HEK293T (cell line): ENCODE data around the gene FNBP1L.

ENCODE experiments used
- CTCF ChIA-PET: fragments of 350-600 bp; formaldehyde crosslinking; extraction: SDS; loops from one replicate; lab custom pipeline; 2021; ENCODE audit warnings: antibody characterized with exemption, inconsistent platforms; lab: Yijun Ruan, JAX
- POLR2A ChIA-PET: fragments of 350-600 bp; formaldehyde crosslinking; extraction: SDS; loops from one replicate; lab custom pipeline; 2020; ENCODE audit warnings: antibody characterized with exemption, inconsistent platforms; lab: Yijun Ruan, JAX
- DNase-seq: peaks from one replicate; pipeline ENCODE4 v3.0.0; 2012; ENCODE audit warnings: mixed read lengths; ENCODE audit errors: extremely low spot score
- ARNT ChIP-seq: fragments of 450-650 bp; IDR thresholded peaks from 2 replicates; pipeline ENCODE4 v1.6.1; 2017; ENCODE audit warnings: mild to moderate bottlenecking
- BHLHE40 ChIP-seq: fragments of 450-650 bp; IDR thresholded peaks from 2 replicates; pipeline ENCODE4 v1.6.1; 2016; ENCODE audit warnings: mild to moderate bottlenecking, moderate library complexity, borderline replicate concordance
- CTBP1 ChIP-seq: fragments of 450-650 bp; IDR thresholded peaks from 2 replicates; pipeline ENCODE4 v1.6.1; 2016; ENCODE audit warnings: borderline replicate concordance
- ELF4 ChIP-seq: fragments of 450-650 bp; IDR thresholded peaks from 2 replicates; pipeline ENCODE4 v1.6.1; 2017; ENCODE audit warnings: antibody characterized with exemption
- FOXA1 ChIP-seq: fragments of 450-650 bp; IDR thresholded peaks from 2 replicates; pipeline ENCODE4 v1.6.1; 2016; ENCODE audit warnings: mild to moderate bottlenecking
- FOXK2 ChIP-seq: fragments of 450-650 bp; IDR thresholded peaks from 2 replicates; pipeline ENCODE4 v1.6.1; 2016; ENCODE audit warnings: mild to moderate bottlenecking
- FOXM1 ChIP-seq: fragments of 450-650 bp; IDR thresholded peaks from 2 replicates; pipeline ENCODE4 v1.6.1; 2017; ENCODE audit warnings: mild to moderate bottlenecking, borderline replicate concordance
- HDGF ChIP-seq: fragments of 450-650 bp; IDR thresholded peaks from 2 replicates; pipeline ENCODE4 v1.6.1; 2017; ENCODE audit warnings: antibody characterized with exemption, borderline replicate concordance
- L3MBTL2 ChIP-seq: fragments of 450-650 bp; conservative IDR thresholded peaks from 2 replicates; pipeline ENCODE4 v1.6.1; 2016; ENCODE audit warnings: mild to moderate bottlenecking
- LEF1 ChIP-seq: fragments of 450-650 bp; IDR thresholded peaks from 2 replicates; pipeline ENCODE4 v1.6.1; 2017; ENCODE audit warnings: mild to moderate bottlenecking, borderline replicate concordance
- NFRKB ChIP-seq: fragments of 450-650 bp; IDR thresholded peaks from 2 replicates; pipeline ENCODE4 v1.6.1; 2016; ENCODE audit warnings: mild to moderate bottlenecking, moderate library complexity
- SP1 ChIP-seq: fragments of 450-650 bp; IDR thresholded peaks from 2 replicates; pipeline ENCODE4 v1.6.1; 2017
- SUZ12 ChIP-seq: fragments of 450-650 bp; IDR thresholded peaks from 2 replicates; pipeline ENCODE4 v1.6.1; 2016; ENCODE audit warnings: mild to moderate bottlenecking
- TARDBP ChIP-seq: fragments of 450-650 bp; IDR thresholded peaks from 2 replicates; pipeline ENCODE4 v1.6.1; 2016
- ZNF384 ChIP-seq: fragments of 450-650 bp; IDR thresholded peaks from 2 replicates; pipeline ENCODE4 v1.6.1; 2016
- TF ChIP-seq, protein P1 (sequence below): fragments of 450-650 bp; IDR thresholded peaks from 2 replicates; pipeline ENCODE4 v1.6.1; 2016

The FNBP1L gene

DNA sequence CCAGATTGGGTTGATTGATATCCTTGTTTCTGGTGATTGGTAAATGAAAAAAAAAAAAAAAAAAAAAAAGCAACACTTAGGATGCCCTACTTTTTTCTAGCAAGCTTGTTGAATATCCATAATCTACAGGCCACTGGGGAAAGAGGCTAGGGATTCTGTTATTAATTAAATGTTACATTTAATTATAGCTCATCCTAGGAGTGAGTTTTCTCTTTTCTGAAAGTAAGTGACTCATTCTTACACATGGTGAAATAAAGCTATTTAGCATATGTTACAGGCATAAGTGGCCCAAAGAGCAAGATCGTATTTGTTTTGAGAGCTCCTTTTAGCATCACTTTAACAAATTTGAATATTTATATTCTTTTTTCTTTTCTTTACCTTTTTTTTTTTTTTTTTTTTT is 94.5 kb downstream of the FNBP1L start:
- ChIA-PET POLR2A (no interaction called here), CTCF (interaction anchor here (1.0 kb wide), 2 partner anchors 8 to 10 kb away, joined by 3 to 5 read pairs; no protein-coding TSS in a partner anchor)
- TF ChIP-seq SP1 (no peak), LEF1 (no peak), HDGF (no peak), ARNT (no peak), ZNF384 (no peak; the same call in 1 of the 2 replicates), SUZ12 (no peak), CTBP1 (no peak), FOXM1 (no peak), TARDBP (no peak)
- TF ChIP-seq, protein P1, sequence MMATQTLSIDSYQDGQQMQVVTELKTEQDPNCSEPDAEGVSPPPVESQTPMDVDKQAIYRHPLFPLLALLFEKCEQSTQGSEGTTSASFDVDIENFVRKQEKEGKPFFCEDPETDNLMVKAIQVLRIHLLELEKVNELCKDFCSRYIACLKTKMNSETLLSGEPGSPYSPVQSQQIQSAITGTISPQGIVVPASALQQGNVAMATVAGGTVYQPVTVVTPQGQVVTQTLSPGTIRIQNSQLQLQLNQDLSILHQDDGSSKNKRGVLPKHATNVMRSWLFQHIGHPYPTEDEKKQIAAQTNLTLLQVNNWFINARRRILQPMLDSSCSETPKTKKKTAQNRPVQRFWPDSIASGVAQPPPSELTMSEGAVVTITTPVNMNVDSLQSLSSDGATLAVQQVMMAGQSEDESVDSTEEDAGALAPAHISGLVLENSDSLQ, result no peak
- DNase-seq, result no peak

DNA sequence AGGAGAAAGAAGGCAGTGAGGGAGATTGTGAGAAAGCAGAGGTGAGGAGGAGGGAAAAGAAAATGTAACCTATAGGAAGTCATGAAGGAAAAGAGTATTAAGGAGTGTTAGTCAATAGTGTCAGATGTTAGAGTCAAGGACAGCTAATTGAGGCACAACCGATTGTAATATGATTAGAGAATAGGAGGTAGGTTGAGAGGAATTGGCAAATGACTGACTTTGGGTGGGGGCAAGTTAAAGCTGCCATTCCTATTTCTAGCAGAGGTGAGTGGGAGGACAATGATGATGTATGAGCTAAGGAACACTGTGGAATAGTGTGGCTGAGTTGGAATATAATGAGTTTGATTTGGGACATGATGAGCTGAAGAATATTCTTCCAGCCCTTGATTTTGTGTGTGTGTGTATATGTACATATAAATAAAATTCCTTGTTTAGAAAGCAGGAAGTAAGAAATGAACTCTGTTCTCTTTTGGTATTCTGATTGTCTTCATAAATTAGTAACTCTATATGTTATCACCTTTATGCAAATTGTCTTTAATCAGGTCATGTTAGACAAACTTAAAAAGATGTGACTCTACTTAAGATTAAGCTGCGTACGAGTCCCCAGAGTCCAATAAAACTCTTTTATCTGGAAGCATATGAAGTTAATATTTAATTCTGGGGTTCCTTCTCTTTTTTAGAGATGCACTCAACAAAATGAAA is 98.4 kb downstream of the FNBP1L start:
- no peak for DNase-seq
- no peak for TF ChIP-seq FOXM1
- ChIA-PET CTCF (no interaction called here), POLR2A (interaction anchor here (0.9 kb wide), 1 partner anchor 300 kb away, joined by 4 read pairs; no protein-coding TSS in a partner anchor)

DNA sequence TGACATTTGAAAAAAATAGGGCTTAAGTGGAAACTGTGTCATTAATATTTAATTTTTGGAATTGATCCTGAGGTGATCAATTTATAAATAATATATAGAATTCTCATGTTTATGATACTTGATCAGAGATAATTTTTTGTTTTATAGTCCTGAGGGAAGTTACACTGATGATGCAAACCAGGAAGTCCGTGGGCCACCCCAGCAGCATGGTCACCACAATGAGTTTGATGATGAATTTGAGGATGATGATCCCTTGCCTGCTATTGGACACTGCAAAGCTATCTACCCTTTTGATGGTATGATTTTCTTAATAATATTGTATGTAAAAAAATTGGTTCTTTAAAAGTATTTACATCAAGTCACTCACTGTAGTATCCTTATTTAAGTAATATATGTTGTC is 101.2 kb downstream of the FNBP1L start:
- ChIA-PET POLR2A (no interaction called here), CTCF (no interaction called here)
- no peak for DNase-seq
- TF ChIP-seq SUZ12, result no peak
- TF ChIP-seq TARDBP, result no peak
- TF ChIP-seq FOXA1, result no peak
- no peak for TF ChIP-seq BHLHE40
- TF ChIP-seq ARNT, result no peak
- TF ChIP-seq ZNF384, result no peak
- no peak for TF ChIP-seq LEF1
- TF ChIP-seq ELF4, result no peak
- no peak for TF ChIP-seq SP1
- no peak for TF ChIP-seq FOXK2
- TF ChIP-seq, protein P1, result no peak
- no peak for TF ChIP-seq NFRKB
- no peak for TF ChIP-seq CTBP1
- TF ChIP-seq HDGF, result no peak
- no peak for TF ChIP-seq FOXM1
- TF ChIP-seq L3MBTL2, result no peak

DNA sequence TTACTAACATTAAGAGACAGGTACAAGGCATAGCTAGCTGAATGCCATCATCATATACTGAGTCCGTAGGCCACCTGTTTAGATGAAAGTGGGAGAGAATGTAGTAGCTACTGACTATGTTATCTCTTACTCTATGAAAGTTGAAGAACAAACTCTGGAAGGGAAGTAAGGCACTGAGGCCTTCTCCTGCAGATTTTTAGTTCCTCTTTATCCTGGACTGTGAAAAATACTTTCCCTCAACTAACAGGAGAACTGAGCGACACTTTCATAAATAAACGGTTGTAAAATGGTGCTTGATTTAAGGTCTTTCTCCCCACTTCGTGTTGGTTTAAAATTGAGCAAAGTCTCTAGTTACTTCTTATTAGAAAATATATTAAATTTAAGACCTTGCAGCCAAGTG is 101.9 kb downstream of the FNBP1L start:
- DNase-seq, result no peak
- CTCF ChIA-PET, result no interaction called here
- TF ChIP-seq NFRKB (no peak), ARNT (no peak), TARDBP (no peak), FOXA1 (no peak), BHLHE40 (no peak), ELF4 (no peak), FOXK2 (no peak)
- TF ChIP-seq, protein P1, result no peak
- POLR2A ChIA-PET, result no interaction called here

DNA sequence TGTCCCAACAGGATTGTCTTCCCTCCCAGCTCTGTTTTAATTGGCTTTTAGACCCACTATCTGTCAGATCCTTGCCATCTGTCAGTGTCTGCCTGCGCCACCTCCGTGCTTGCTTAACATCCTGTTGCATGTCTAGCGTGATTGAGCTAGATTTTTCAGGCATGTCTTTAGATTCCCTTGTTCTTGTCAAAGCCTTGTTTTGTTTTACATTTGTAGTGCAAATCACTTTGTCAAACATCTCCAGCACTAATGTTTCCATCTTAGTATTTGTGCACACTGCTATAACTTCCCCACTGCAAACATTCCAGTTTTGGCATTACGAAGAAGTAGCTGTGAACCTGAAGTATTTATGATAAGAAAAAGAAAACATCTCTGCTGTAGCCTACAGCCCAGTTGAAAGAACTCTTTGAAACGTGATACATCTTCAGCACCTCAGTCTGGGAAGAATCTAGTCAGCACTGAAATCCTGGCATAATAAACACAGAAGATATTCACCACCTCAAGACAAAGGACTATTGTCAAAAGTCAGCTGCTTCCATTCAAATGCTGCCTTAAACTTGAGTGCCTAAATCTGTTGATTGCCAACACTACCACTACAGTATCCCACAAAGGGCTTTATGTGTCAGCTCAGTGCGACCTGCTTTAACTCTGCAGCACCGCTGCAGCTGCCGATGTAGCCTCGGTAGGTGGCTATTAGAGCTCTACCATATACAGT is 105.0 kb downstream of the FNBP1L start:
- peak; percentile 28 for DNase-seq
- POLR2A ChIA-PET, result interaction anchor here (0.6 to 1.0 kb wide), 3 partner anchors 105 to 327 kb away, joined by 3 read pairs; partner anchors contain the start of gene FNBP1L
- TF ChIP-seq, protein P1, result peak; percentile 72
- TF ChIP-seq TARDBP, result no peak
- CTCF ChIA-PET, result interaction anchor here (0.6 to 0.8 kb wide), 3 partner anchors 11 to 242 kb away, joined by 3 to 5 read pairs (median 4); no protein-coding TSS in a partner anchor
